ENCODE results near the gene RALA. TPM values are rescaled to one million over a fixed set of nuclear protein-coding genes. Genes with fewer than 3 reads are reported as not detected.

The RALA gene
- polyA plus RNA-seq, 1 donor (not counting 4 experiments of a cell fraction or from before 2014, with no cell fraction given), result 64.6 TPM

GRCh38 chr7:39661960-39662359, 38.6 kb downstream of the RALA start:
- Histone ChIP-seq H3K27me3 (ENCODE audit: control insufficient read depth, extremely low read depth, insufficient read depth, low read length) (no peaks in the 10 kb centered on the region), H4K20me1 (ENCODE audit: control insufficient read depth, extremely low read depth, insufficient read depth, low read length) (peaks cover 6% of the 10 kb centered on the region), H3K79me2 (ENCODE audit: control insufficient read depth, insufficient read depth, low read length) (peaks cover 83% of the 10 kb centered on the region), H3K4me3 (ENCODE audit: control insufficient read depth in 2 of 3, extremely low read depth in 1 of 3, insufficient read depth in 2 of 3, low read depth in 1 of 3, low read length in 3 of 3) (no peak overlapping the region), H2AFZ (ENCODE audit: control insufficient read depth, low read length) (no peak overlapping the region), H3K36me3 (ENCODE audit: control insufficient read depth in 2 of 2, extremely low read depth in 1 of 2, insufficient read depth in 2 of 2, low read length in 2 of 2) (peaks cover 0 to 2% of the 10 kb centered on the region in 2 experiments), H3K4me2 (ENCODE audit: control insufficient read depth, extremely low read depth, insufficient read depth, low read depth, low read length) (no peak overlapping the region), H3K9me1 (ENCODE audit: control insufficient read depth, extremely low read depth, insufficient read depth, low read length) (no peaks in the 10 kb centered on the region), H3K27ac (ENCODE audit: control insufficient read depth, insufficient read depth, low read length) (no peak overlapping the region), H3K4me1 (ENCODE audit: control insufficient read depth, extremely low read depth, insufficient read depth, low read length) (no peaks in the 10 kb centered on the region), H3K9ac (ENCODE audit: control insufficient read depth, extremely low read depth, insufficient read depth, low read length) (no peak overlapping the region), H3K9me3 (ENCODE audit: control insufficient read depth, low read depth, low read length) (no peaks in the 10 kb centered on the region)
- TF ChIP-seq EZH2 (IDR thresholded peaks at IDR 0.05; ENCODE audit: low read length) (no peak), CTCF (optimal IDR thresholded peaks at IDR 0.05 in 1 of 3, IDR thresholded peaks at IDR 0.05 in 1 of 3, conservative IDR thresholded peaks at IDR 0.05 in 1 of 3; ENCODE audit: extremely low read depth in 1 of 3, insufficient read depth in 2 of 3, low read length in 3 of 3) (no peak)
- no peak for FAIRE-seq
- dilution Hi-C loops (cut with MboI; ENCODE audit: extremely low pct_ligation_motif_present, low sequenced_read_pairs), result no loop called here
- no peak for DNase-seq (ENCODE audit: low read depth, low spot score)

- no peak overlapping the region for H3K4me3 ChIP-seq (ENCODE audit: control insufficient read depth in 2 of 3, extremely low read depth in 1 of 3, insufficient read depth in 2 of 3, low read depth in 1 of 3, low read length in 3 of 3)
- no peaks in the 10 kb centered on the region for H3K27me3 ChIP-seq (ENCODE audit: control insufficient read depth, extremely low read depth, insufficient read depth, low read length)
- no peak overlapping the region for H3K27ac ChIP-seq (ENCODE audit: control insufficient read depth, insufficient read depth, low read length)
- H4K20me1 ChIP-seq (ENCODE audit: control insufficient read depth, extremely low read depth, insufficient read depth, low read length), result no peaks in the 10 kb centered on the region
- dilution Hi-C loops (cut with MboI; ENCODE audit: extremely low pct_ligation_motif_present, low sequenced_read_pairs), result no loop called here
- H3K9ac ChIP-seq (ENCODE audit: control insufficient read depth, extremely low read depth, insufficient read depth, low read length), result no peak overlapping the region
- DNase-seq (ENCODE audit: low read depth, low spot score) (no peak), FAIRE-seq (no peak)
- H3K4me1 ChIP-seq (ENCODE audit: control insufficient read depth, extremely low read depth, insufficient read depth, low read length), result no peaks in the 10 kb centered on the region
- H3K9me3 ChIP-seq (ENCODE audit: control insufficient read depth, low read depth, low read length), result no peaks in the 10 kb centered on the region
- H2AFZ ChIP-seq (ENCODE audit: control insufficient read depth, low read length), result no peak overlapping the region
- H3K4me2 ChIP-seq (ENCODE audit: control insufficient read depth, extremely low read depth, insufficient read depth, low read depth, low read length), result no peak overlapping the region
- H3K79me2 ChIP-seq (ENCODE audit: control insufficient read depth, insufficient read depth, low read length), result peaks cover 75% of the 10 kb centered on the region
- peaks cover 0 to 4% of the 10 kb centered on the region in 2 experiments for H3K36me3 ChIP-seq (ENCODE audit: control insufficient read depth in 2 of 2, extremely low read depth in 1 of 2, insufficient read depth in 2 of 2, low read length in 2 of 2)
- no peaks in the 10 kb centered on the region for H3K9me1 ChIP-seq (ENCODE audit: control insufficient read depth, extremely low read depth, insufficient read depth, low read length)
- TF ChIP-seq EZH2 (IDR thresholded peaks at IDR 0.05; ENCODE audit: low read length), result no peak
- TF ChIP-seq CTCF (optimal IDR thresholded peaks at IDR 0.05 in 1 of 3, IDR thresholded peaks at IDR 0.05 in 1 of 3, conservative IDR thresholded peaks at IDR 0.05 in 1 of 3; ENCODE audit: extremely low read depth in 1 of 3, insufficient read depth in 2 of 3, low read length in 3 of 3), result no peak
These were observed 39.9 kb downstream of the RALA start for GRCh38 chr7:39663263-39663662.
